Left ventricle myocardium inferior (tissue), 1 donor: Measurements from ENCODE around the gene PDE1C. TPM values are rescaled to one million over a fixed set of nuclear protein-coding genes. Genes with fewer than 3 reads are reported as not detected.
A peak's percentile ranks its signal among the peaks of the same experiment; 100 is the strongest.

ENCODE experiments used
- DNase-seq: peaks from one replicate; pipeline ENCODE4 v3.0.0-alpha.2; 2020
- H3K27ac ChIP-seq: fragments of 200-600 bp; replicated peaks from 2 replicates; pipeline ENCODE4 v1.8.0; 2021
- H3K27me3 ChIP-seq: fragments of 200-600 bp; 2 replicates; pipeline ENCODE4 v1.8.0; 2021; ENCODE audit warnings: low read depth
- H3K36me3 ChIP-seq: fragments of 200-600 bp; 2 replicates; pipeline ENCODE4 v1.8.0; 2021
- H3K4me1 ChIP-seq: fragments of 200-600 bp; 2 replicates; pipeline ENCODE4 v1.8.0; 2021
- H3K4me3 ChIP-seq: fragments of 200-600 bp; 2 replicates; pipeline ENCODE4 v1.8.0; 2021; ENCODE audit warnings: mild to moderate bottlenecking, moderate library complexity
- H3K9me3 ChIP-seq: fragments of 200-600 bp; replicated peaks from 2 replicates; pipeline ENCODE4 v1.8.0; 2021
- intact Hi-C: fragments of 100-400 bp; cut with micrococcal nuclease; formaldehyde crosslinking; loops from one replicate; pipeline ENCODE4 v1.11.0; 2022
- total RNA-seq: library from RNA; stranded (reverse); fragmentation: NEBNext Ultra II Directional; extraction: Animal tissue kit (Norgen Biotek cat#: 25700); gene quantifications from one replicate; pipeline ENCODE4 v1.2.1, GENCODE V29; 2021
- TF ChIP-seq, protein P1 (sequence below): fragments of 200-600 bp; IDR thresholded peaks from 2 replicates; pipeline ENCODE4 v1.8.0; 2021; ENCODE audit warnings: antibody characterized with exemption, mild to moderate bottlenecking, borderline replicate concordance
- donor health status: DM: no; HTN: yes; CAD: no; lungs with severe emphysema.

The PDE1C gene
- total RNA-seq, 1 donor from 2014 or later, result 207 TPM

DNA sequence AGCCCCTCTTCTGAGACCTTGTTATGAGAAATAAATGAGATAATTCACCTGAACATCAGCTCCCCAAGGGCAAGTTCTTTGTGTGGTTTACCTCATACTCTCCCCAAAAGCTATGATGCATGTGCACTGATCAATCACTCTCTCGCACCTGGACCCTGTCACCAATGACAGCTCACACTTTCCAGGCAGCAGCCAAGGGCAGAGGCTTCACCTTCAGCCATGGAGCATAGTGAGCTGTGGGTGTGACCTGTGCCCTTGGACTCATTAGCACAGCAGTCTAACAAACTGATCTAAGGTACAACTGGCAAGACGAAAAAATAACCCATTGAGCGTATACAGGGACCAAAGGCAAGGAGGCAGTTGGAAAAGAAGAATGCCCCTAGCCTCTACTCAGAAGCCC is 17.0 kb downstream of the PDE1C start:
- peak; percentile 26 for DNase-seq
- no peaks in the 10 kb centered on the region for H3K27me3 ChIP-seq
- intact Hi-C loops, result no loop called here
- TF ChIP-seq, protein P1, sequence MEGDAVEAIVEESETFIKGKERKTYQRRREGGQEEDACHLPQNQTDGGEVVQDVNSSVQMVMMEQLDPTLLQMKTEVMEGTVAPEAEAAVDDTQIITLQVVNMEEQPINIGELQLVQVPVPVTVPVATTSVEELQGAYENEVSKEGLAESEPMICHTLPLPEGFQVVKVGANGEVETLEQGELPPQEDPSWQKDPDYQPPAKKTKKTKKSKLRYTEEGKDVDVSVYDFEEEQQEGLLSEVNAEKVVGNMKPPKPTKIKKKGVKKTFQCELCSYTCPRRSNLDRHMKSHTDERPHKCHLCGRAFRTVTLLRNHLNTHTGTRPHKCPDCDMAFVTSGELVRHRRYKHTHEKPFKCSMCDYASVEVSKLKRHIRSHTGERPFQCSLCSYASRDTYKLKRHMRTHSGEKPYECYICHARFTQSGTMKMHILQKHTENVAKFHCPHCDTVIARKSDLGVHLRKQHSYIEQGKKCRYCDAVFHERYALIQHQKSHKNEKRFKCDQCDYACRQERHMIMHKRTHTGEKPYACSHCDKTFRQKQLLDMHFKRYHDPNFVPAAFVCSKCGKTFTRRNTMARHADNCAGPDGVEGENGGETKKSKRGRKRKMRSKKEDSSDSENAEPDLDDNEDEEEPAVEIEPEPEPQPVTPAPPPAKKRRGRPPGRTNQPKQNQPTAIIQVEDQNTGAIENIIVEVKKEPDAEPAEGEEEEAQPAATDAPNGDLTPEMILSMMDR, result no peak
- peaks cover 98% of the 10 kb centered on the region for H3K4me1 ChIP-seq
- H3K4me3 ChIP-seq, result no peak overlapping the region
- no peaks in the 10 kb centered on the region for H3K9me3 ChIP-seq
- peak overlapping the region; percentile 66 for H3K27ac ChIP-seq
- no peaks in the 10 kb centered on the region for H3K36me3 ChIP-seq

DNA sequence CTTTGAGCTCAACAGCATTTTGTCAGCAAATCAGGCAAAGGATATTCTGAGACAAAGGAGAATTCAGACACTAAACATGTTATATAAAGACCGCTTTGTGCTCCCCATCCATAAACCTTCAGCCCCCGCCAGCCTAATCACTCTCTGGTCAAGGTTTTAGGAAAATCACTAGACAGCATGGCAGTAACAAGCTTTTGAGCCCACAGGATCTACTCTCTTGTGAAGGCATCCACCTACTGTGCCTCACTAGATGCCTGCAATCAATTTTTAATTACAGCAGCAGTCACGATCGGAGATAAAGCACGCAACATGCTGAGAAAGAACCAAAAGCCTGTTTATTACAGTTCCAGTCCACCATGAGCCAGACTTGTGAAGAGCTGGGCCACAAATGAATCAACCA is 19.1 kb downstream of the PDE1C start:
- no peak overlapping the region for H3K4me3 ChIP-seq
- intact Hi-C loops, result no loop called here
- H3K4me1 ChIP-seq, result peaks cover 97% of the 10 kb centered on the region
- TF ChIP-seq, protein P1, result no peak
- DNase-seq, result no peak
- no peaks in the 10 kb centered on the region for H3K36me3 ChIP-seq
- H3K9me3 ChIP-seq, result no peaks in the 10 kb centered on the region
- peak overlapping the region; percentile 66 for H3K27ac ChIP-seq
- no peaks in the 10 kb centered on the region for H3K27me3 ChIP-seq

DNA sequence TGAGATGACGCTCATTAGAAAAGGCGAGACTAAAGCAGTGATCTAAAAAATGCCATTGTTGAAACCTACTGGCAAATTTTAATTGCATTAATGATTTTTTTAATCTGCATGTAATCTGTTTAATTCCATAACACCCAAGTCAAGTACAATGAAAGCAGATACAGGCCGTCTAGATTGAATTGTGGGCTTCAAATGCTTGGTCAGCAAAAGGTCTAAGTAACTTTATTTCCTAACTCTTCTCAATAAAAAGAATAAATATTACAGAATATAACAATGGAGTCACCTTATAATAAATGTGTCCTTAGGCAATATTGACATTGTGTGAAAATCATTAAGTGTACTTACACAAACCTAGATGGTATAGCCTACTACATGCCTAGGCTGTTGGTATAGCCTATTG is 20.6 kb downstream of the PDE1C start:
- no peak overlapping the region for H3K4me3 ChIP-seq
- intact Hi-C loops, result no loop called here
- TF ChIP-seq, protein P1, result no peak
- no peak for DNase-seq
- peaks cover 98% of the 10 kb centered on the region for H3K4me1 ChIP-seq
- H3K9me3 ChIP-seq, result no peaks in the 10 kb centered on the region
- H3K36me3 ChIP-seq, result no peaks in the 10 kb centered on the region
- H3K27ac ChIP-seq, result no peak overlapping the region
- no peaks in the 10 kb centered on the region for H3K27me3 ChIP-seq

DNA sequence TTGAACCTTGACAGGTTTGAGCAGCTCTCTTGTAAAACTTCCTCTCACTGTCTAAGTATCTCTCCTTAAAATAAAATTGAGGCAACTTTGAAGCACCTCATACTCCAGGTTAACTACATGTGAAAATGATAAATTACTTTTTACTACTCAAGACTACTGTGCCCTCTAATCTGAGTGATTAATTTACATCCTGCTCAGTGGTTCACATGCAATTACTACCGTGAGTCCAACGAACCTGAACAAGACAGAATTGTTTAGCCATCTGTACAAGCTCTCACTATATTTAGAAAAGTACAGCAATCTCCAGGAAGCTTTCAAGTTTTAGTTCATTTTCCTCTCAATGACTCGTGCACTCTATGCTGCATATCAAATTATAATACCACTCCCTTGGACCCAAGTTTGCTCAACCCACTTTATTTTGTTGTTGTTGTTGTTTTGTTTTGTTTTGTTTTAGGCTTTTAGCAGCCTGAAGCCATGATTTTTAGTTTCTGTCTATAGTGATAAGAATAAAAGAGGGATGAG is 21.2 kb downstream of the PDE1C start:
- intact Hi-C loops, result no loop called here
- Histone ChIP-seq H3K4me3 (no peak overlapping the region), H3K27ac (no peak overlapping the region), H3K4me1 (peaks cover 98% of the 10 kb centered on the region), H3K9me3 (no peaks in the 10 kb centered on the region), H3K36me3 (no peaks in the 10 kb centered on the region), H3K27me3 (no peaks in the 10 kb centered on the region)
- TF ChIP-seq, protein P1, result no peak
- no peak for DNase-seq

DNA sequence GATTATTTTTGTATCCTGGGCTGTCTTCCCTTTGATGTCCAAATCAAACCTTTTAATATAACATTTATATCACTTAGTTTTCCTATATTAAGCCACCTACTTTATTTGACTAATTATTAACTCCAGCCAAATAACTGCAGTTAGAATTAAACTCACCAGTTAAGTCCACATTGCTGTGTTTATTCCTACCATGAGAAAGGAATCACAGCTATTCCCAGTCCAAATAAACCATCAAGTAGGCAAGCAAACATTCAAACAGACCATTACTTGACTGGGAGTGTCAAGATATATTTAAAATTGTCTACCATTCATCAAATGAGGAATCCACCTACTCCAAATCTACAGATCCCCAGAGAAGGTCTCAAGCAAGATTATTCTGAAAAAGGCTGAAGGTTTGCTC is 22.4 kb downstream of the PDE1C start:
- no peak overlapping the region for H3K4me3 ChIP-seq
- H3K9me3 ChIP-seq, result no peaks in the 10 kb centered on the region
- H3K36me3 ChIP-seq, result no peaks in the 10 kb centered on the region
- DNase-seq, result no peak
- H3K4me1 ChIP-seq, result peaks cover 97% of the 10 kb centered on the region
- intact Hi-C loops, result no loop called here
- TF ChIP-seq, protein P1, result no peak
- peak overlapping the region; percentile 1 for H3K27ac ChIP-seq
- no peaks in the 10 kb centered on the region for H3K27me3 ChIP-seq

DNA sequence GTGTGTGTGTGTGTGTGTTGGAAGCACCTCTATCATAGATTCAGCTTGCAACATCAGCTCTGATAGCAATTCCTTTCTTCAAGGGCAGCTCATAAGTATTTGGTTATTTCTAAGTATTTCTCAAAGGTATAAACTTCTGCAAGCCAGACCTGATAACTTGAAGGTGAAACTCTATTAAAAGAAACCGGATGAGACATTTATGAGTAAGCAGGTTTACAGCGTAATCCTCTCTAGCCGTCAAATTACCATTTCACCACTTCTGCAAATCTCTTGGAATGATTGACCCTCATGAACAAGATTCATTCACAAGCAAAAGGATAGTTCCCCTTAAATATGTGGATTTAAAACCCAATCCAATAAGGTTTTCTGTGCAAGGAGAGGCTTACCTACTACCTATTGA is 23.1 kb downstream of the PDE1C start:
- Histone ChIP-seq H3K27me3 (no peaks in the 10 kb centered on the region), H3K4me1 (peaks cover 97% of the 10 kb centered on the region), H3K36me3 (no peaks in the 10 kb centered on the region), H3K9me3 (no peaks in the 10 kb centered on the region), H3K27ac (peak overlapping the region; percentile 1), H3K4me3 (no peak overlapping the region)
- DNase-seq, result no peak
- TF ChIP-seq, protein P1, result no peak
- intact Hi-C loops, result no loop called here
